DLD1 (cell line): Measurements from ENCODE around the gene CFAP251.
"Not testable (repeated sequence)": the region's sequence is repeated elsewhere in the genome, so short reads cannot be mapped to it uniquely, and the experiment has no call there.

Experiments
- in situ Hi-C: cut with HindIII; loops from 2 replicates; pipeline ENCODE4 v1.10.0; 2017; ENCODE audit warnings: low sequenced_read_pairs

The CFAP251 gene

DNA sequence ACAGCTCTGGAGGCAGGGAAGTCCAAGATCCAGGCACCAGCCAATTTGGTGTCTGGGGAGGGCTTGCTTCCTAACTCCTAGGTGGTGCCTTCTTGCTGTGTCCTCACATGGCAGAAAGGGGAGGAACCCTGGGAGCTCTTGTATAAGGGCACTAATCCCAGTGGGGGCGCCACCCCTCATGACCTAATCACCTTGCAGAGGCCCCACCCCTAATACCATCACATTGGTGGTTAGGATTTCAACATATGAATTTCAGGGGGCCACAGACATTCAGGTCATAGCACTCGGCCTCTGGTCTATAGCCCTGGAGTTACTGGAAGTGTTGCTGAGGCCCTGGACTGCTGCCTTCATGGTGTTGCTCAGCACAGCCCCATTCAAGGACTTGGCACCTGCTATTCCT is 15.2 kb upstream of the CFAP251 start:
- in situ Hi-C loops: no loop called here

DNA sequence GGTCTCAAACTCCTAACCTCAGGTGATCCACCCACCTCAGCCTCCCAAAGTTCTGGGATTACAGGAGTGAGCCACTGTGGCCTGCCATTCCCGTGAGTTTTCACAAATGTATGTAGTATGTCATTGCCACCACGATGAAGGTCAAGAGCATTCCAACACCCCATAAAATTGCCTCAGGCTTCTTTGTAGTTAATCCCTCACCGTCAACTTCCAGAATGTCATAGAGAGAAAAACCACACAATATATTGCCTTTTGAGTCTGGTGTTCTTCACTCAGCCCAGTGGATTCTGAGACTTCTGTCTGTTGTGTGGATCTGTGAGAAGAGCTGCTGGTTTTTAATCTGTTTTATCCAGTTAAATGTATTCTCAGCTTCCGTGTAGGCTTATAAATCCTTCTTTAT is 12.6 kb upstream of the CFAP251 start:
- in situ Hi-C loops: no loop called here

- in situ Hi-C loops: no loop called here
These were observed 9.7 kb upstream of the CFAP251 start for GRCh38 chr12:121908702-121909101.

DNA sequence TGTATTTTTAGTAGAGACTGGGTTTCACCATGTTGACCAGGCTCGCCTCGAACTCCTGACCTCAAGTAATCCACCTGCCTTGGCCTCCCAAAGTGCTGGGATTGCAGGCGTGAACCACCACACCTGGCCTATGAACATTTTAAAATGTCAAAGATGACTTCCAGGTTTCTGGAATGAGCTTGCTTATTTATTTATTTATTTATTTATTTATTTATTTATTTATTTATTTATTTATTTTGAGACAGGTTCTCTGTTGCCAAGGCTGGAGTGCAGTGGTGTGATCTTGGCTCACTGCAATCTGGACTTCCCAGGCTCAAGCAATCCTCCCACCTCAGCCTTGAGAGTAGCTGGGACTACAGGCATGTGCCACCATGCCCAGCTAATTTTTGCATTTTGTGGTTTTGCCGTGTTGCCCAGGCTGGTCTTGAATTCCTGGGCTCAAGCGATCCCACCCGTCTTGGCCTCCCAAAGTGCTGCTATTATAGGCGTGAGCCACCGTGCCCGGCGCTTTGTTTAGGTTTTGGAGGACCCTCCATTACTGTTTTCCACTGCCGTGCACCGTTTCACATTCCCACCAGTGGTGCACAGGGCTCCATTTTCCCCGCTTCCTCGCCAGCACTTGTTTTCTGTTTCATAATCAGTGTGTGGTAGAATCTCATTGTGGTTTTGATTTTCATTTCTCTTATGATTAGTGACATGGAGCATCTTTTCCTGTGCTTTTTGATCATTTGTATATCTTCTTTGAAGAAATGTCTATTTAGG is 6.4 kb upstream of the CFAP251 start:
- in situ Hi-C loops: no loop called here

DNA sequence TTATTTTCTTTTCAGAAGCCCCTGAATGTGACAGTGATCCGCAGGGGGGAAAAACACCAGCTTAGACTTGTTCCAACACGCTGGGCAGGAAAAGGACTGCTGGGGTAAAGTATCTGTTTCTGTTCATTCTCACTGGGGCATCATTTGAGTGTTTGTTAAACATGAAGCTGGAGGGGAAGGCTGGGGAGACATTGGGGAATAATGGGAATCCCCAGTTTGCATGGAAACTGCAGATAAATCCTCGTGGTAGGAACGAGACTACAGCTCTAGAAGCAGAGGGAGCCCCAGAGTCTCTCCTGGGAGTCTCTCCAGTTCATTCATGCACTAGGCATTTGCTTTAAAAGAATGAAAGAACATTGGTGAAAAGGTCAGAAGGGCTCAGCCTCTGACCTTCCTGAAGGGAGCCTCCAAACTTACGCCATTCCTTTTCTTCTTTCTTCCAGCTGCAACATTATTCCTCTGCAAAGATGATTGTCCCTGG is 2.5 kb upstream of the CFAP251 start:
- in situ Hi-C loops: no loop called here

DNA sequence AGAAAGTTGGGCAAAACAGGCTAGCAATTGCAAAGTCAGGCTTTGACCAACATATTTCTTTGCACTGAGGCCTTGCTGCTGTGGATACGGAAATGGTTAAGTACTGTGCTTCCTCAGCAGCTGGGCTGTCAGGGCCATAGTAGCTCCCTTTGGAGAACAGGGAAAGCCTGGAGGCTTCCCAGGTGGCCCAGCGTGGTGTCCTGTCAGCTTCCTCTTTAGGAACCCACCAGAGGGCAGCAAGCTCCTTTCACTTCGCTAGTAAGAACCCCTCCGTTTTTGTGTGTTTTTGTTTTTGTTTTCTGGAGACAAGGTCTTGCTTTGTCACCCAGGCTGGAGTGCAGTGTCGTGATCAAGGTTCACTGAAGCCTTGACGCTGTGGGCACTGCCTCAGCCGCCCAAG is 1.7 kb upstream of the CFAP251 start:
- in situ Hi-C loops: no loop called here

- in situ Hi-C loops: no loop called here
These were observed 267 bp downstream of the CFAP251 start for GRCh38 chr12:121918679-121919038.

DNA sequence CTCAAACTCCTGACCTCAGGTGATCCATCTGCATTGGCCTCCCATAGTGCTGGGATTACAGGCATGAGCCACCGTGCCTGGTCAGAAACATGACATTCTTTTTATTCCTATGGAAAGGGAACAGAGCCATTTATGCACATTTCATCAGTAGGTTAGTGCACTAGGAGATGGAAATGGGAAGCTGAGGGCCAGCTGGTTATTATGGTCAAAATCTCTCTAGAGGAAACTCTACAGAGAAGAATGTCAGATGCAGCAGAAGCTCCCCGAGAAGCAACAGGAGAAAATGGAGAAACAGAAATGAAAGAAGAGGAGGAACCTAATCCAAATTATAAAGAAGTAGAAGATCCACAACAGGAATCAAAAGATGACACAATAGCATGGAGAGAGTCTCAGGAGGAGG is 2.7 kb downstream of the CFAP251 start:
- in situ Hi-C loops: no loop called here

- in situ Hi-C loops: no loop called here
These were observed 6.9 kb downstream of the CFAP251 start for GRCh38 chr12:121925358-121925695.

- in situ Hi-C loops: no loop called here
These were observed 8.7 kb downstream of the CFAP251 start for GRCh38 chr12:121926874-121927706.

DNA sequence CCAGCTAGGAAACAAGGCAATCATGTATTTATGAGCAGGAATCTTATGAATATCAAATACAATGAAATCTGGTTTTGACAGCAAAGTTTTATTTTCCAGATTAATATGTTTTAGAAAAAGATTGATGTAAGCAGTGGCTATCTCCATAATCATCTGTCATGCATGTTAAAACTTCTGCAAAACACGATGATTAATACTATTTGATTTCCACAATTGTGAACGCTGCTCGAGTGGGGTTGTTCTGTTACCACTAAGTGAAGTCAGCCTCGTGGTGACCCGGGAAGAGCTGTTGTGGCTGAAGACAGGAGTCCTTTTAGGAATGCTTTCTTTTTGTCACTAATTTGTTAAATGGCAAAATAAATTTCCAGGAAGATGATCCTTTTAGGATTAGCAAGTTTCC is 9.4 kb downstream of the CFAP251 start:
- in situ Hi-C loops: no loop called here

DNA sequence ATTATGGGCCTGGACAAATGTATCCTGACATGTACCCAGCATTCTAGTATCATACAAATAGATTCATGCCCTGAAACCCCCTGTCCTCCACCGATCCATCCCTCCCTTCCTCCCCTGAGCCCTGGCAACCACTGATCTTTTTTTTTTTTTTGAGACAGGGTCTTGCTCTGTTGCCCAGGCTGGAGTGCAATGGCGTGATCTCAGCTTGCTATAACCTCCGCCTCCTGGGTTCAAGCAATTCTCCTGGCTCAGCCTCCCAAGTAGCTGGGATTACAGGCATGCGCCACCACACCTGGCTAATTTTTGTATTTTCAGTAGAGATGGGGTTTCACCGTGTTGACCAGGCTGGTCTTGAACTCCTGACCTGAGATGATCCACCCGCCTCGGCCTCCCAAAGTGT is 11.2 kb downstream of the CFAP251 start:
- in situ Hi-C loops: not testable (repeated sequence)

- in situ Hi-C loops: no loop called here
These were observed 12.5 kb downstream of the CFAP251 start for GRCh38 chr12:121930862-121931261.

GRCh38 chr12:121932176-121932536 is 13.8 kb downstream of the CFAP251 start:
- in situ Hi-C loops: no loop called here

GRCh38 chr12:121932914-121933521 is 14.6 kb downstream of the CFAP251 start:
- in situ Hi-C loops: no loop called here

DNA sequence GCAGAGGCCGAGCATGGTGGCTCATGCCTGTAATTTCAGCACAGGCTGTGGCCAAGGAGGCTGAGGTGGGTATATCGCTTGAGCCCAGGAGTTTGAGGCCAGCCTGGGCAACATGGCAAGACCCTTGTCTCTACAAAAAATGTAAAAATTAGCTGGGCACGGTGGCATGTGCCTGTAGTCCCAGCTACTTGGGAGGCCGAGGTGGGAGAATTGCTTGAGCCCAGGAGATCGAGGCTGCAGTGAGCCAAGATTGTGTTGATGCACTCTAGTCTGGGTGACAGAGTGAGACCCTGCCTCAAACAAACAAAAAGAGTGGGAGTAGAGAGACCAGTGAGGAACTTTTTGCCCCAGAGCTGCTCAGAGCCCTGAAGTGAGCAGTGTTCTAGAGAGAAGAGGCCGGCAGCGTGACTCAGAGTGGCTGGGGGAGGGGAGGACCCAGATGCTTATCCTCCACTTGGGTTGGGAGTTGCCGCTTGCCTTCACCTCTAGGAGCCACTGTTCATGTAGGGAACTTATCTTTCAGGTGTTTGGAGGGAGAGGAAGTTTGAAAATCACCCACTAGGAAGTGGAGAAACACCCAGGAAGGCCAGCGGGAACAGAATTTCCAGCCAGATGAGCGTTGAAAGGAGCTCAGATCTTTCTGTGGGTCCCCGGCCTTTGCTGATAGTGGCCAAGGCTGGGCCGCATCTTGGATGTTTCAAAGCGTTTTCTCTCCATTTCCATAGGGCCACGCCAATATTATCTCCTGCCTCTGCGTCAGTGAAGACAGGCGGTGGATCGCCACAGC is 15.3 kb downstream of the CFAP251 start:
- in situ Hi-C loops: no loop called here

- in situ Hi-C loops: no loop called here
These were observed 15.9 kb downstream of the CFAP251 start for GRCh38 chr12:121934309-121934664.

- in situ Hi-C loops: no loop called here
These were observed 19.3 kb downstream of the CFAP251 start for GRCh38 chr12:121937654-121938053.

- in situ Hi-C loops: no loop called here
These were observed 20.8 kb downstream of the CFAP251 start for GRCh38 chr12:121939186-121939585.

DNA sequence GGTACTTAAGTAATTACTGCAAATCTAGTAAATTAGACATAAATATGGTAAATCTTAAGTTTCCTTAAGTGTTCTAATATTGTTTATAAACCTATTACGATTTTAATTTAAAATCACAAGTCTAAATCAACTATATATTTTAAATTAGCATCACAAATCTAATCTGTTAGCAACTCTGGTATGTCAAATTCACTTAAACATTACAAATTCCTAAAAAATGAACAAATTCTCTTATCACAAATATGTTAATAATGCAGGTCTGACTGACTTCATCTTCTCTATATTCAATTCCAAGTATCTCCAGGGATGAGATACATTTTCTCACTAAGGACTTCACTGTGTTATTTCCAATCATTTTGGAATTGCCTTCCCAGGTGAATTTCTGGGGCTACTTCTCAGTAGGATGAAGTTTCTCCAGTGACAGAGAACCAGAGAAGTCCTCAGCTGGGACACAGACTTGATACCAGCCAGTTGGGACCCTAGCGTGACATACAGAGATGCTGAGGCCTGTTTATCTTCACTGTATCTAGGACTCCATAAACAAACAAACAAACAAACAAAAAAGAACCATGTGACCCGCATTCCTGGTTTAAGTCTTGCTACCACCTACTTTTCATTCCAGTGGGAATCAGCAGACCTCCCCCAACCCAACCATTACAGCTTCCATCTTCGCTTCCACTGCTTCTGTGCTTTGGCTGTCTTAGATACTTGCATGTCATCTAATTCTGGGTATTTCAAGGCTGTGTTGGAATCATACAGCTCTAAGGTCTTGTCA is 21.8 kb downstream of the CFAP251 start:
- in situ Hi-C loops: no loop called here
